ENCODE measurements around the gene DDX59.

DDX59 gene

DNA sequence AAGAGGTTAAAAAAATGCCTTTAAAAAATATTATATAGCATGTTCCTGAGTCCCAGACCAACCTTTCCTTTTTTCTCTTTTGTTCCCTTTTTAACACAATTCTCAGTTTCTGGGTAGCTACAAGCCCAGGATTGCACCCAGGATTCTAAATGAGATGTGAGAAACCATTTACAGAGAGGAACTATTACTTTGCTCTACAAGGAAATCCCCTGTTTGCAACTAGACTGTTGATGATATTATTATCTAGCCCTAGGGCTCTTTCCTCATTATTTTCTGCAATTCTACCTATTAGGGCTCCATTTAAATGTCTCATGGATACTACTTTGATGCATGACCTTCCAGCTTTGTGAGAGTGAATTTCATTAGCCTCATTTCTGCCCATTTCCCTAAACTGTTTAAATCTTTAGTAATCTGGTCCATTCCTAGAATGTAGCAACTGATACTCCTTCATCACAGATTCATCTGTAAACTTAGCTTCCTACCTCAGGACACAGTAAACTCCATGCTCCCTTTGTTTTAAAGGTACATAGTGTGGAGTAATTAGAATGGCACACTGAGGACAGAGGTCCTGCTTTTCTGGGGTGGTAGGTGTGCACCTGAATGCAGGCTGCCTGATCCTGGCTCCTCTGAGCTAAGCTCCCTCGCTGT, 42.0 kb downstream of the DDX59 start:
- TF ChIP-seq ZNF776 (tag by site-specific recombination; IDR thresholded peaks at IDR 0.05; ENCODE audit: borderline replicate concordance) = no peak
- TF ChIP-seq, protein P1, sequence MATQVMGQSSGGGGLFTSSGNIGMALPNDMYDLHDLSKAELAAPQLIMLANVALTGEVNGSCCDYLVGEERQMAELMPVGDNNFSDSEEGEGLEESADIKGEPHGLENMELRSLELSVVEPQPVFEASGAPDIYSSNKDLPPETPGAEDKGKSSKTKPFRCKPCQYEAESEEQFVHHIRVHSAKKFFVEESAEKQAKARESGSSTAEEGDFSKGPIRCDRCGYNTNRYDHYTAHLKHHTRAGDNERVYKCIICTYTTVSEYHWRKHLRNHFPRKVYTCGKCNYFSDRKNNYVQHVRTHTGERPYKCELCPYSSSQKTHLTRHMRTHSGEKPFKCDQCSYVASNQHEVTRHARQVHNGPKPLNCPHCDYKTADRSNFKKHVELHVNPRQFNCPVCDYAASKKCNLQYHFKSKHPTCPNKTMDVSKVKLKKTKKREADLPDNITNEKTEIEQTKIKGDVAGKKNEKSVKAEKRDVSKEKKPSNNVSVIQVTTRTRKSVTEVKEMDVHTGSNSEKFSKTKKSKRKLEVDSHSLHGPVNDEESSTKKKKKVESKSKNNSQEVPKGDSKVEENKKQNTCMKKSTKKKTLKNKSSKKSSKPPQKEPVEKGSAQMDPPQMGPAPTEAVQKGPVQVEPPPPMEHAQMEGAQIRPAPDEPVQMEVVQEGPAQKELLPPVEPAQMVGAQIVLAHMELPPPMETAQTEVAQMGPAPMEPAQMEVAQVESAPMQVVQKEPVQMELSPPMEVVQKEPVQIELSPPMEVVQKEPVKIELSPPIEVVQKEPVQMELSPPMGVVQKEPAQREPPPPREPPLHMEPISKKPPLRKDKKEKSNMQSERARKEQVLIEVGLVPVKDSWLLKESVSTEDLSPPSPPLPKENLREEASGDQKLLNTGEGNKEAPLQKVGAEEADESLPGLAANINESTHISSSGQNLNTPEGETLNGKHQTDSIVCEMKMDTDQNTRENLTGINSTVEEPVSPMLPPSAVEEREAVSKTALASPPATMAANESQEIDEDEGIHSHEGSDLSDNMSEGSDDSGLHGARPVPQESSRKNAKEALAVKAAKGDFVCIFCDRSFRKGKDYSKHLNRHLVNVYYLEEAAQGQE (tag by site-specific recombination; IDR thresholded peaks at IDR 0.05) = no peak
- TF ChIP-seq, protein P2, sequence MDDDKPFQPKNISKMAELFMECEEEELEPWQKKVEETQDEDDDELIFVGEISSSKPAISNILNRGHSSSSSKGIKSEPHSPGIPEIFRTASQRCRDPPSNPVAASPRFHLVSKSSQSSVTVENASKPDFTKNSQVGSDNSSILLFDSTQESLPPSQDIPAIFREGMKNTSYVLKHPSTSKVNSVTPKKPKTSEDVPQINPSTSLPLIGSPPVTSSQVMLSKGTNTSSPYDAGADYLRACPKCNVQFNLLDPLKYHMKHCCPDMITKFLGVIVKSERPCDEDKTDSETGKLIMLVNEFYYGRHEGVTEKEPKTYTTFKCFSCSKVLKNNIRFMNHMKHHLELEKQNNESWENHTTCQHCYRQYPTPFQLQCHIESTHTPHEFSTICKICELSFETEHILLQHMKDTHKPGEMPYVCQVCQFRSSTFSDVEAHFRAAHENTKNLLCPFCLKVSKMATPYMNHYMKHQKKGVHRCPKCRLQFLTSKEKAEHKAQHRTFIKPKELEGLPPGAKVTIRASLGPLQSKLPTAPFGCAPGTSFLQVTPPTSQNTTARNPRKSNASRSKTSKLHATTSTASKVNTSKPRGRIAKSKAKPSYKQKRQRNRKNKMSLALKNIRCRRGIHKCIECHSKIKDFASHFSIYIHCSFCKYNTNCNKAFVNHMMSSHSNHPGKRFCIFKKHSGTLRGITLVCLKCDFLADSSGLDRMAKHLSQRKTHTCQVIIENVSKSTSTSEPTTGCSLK (tag by site-specific recombination; IDR thresholded peaks at IDR 0.05) = no peak
- TF ChIP-seq ZNF777 (tag by site-specific recombination; IDR thresholded peaks at IDR 0.05; ENCODE audit: borderline replicate concordance) = no peak
- TF ChIP-seq ZNF449 (tag by site-specific recombination; IDR thresholded peaks at IDR 0.05) = no peak
- no peak for TF ChIP-seq HOXA7 (CRISPR knock-in tag; IDR thresholded peaks at IDR 0.05; ENCODE audit: borderline replicate concordance)
- no peaks in the 10 kb centered on the region for H3K36me3 ChIP-seq (ENCODE audit: control insufficient read depth in 2 of 2, insufficient read depth in 1 of 2, low read length in 2 of 2)
- POLR2A ChIA-PET = interaction anchor here (1.1 kb wide), 1 partner anchor 41 kb away, joined by 3 read pairs; no protein-coding TSS in a partner anchor
- no peak overlapping the region for H3K27ac ChIP-seq (ENCODE audit: extremely low read depth, low read depth, low read length)
- CTCF ChIA-PET = interaction anchor here (1.9 kb wide), 1 partner anchor 176 kb away, joined by 5 read pairs; no protein-coding TSS in a partner anchor
- no peaks in the 10 kb centered on the region for H3K9me3 ChIP-seq (ENCODE audit: control insufficient read depth, insufficient read depth, low read depth, low read length)
- H3K4me3 ChIP-seq (ENCODE audit: low read depth, low read length) = no peak overlapping the region
- H3K4me1 ChIP-seq (ENCODE audit: control insufficient read depth, insufficient read depth, low read length) = no peaks in the 10 kb centered on the region

- TF ChIP-seq ZNF837 (tag by site-specific recombination; IDR thresholded peaks at IDR 0.05) = no peak
- TF ChIP-seq ZNF140 (tag by site-specific recombination; IDR thresholded peaks at IDR 0.05) = no peak
- TF ChIP-seq RBAK (tag by site-specific recombination; IDR thresholded peaks at IDR 0.05) = no peak
- TF ChIP-seq ZNF157 (tag by site-specific recombination; IDR thresholded peaks at IDR 0.05) = no peak
- no peak for TF ChIP-seq ZNF560 (tag by site-specific recombination; IDR thresholded peaks at IDR 0.05; ENCODE audit: borderline replicate concordance)
- no peak for TF ChIP-seq ZNF16 (tag by site-specific recombination; IDR thresholded peaks at IDR 0.05; ENCODE audit: low read depth)
- no peak for TF ChIP-seq ZFP41 (tag by site-specific recombination; IDR thresholded peaks at IDR 0.05; ENCODE audit: borderline replicate concordance)
- TF ChIP-seq ZNF23 (tag by site-specific recombination; IDR thresholded peaks at IDR 0.05; ENCODE audit: borderline replicate concordance) = no peak
- no peak for TF ChIP-seq ZNF214 (tag by site-specific recombination; IDR thresholded peaks at IDR 0.05; ENCODE audit: borderline replicate concordance)
- no peak for TF ChIP-seq ZNF629 (tag by site-specific recombination; IDR thresholded peaks at IDR 0.05)
- no peak for TF ChIP-seq GFI1B (tag by site-specific recombination; IDR thresholded peaks at IDR 0.05)
- TF ChIP-seq PATZ1 (tag by site-specific recombination; IDR thresholded peaks at IDR 0.05) = no peak
- TF ChIP-seq, protein P3, sequence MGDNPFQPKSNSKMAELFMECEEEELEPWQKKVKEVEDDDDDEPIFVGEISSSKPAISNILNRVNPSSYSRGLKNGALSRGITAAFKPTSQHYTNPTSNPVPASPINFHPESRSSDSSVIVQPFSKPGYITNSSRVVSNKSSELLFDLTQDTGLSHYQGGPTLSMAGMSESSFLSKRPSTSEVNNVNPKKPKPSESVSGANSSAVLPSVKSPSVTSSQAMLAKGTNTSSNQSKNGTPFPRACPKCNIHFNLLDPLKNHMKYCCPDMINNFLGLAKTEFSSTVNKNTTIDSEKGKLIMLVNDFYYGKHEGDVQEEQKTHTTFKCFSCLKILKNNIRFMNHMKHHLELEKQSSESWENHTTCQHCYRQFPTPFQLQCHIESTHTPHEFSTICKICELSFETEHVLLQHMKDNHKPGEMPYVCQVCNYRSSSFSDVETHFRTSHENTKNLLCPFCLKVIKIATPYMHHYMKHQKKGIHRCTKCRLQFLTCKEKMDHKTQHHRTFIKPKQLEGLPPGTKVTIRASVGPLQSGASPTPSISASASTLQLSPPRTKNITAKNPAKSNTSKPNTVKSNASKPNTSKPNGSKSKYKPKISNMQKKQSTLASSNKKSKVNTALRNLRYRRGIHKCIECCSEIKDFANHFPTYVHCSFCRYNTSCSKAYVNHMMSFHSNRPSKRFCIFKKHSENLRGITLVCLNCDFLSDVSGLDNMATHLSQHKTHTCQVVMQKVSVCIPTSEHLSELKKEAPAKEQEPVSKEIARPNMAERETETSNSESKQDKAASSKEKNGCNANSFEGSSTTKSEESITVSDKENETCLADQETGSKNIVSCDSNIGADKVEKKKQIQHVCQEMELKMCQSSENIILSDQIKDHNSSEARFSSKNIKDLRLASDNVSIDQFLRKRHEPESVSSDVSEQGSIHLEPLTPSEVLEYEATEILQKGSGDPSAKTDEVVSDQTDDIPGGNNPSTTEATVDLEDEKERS (tag by site-specific recombination; IDR thresholded peaks at IDR 0.05) = no peak
- TF ChIP-seq ZNF623 (tag by site-specific recombination; IDR thresholded peaks at IDR 0.05) = no peak
- no peak for TF ChIP-seq ZNF670 (tag by site-specific recombination; IDR thresholded peaks at IDR 0.05; ENCODE audit: low read depth)
Measured at GRCh38 chr1:200626853-200627534, 42.7 kb downstream of the DDX59 start.

More at GRCh38 chr1:200626853-200627534, 42.7 kb downstream of the DDX59 start:
- H3K36me3 ChIP-seq (ENCODE audit: control insufficient read depth in 2 of 2, insufficient read depth in 1 of 2, low read length in 2 of 2) = no peaks in the 10 kb centered on the region
- H3K27ac ChIP-seq (ENCODE audit: extremely low read depth, low read depth, low read length) = no peak overlapping the region
- CTCF ChIA-PET = interaction anchor here (1.9 kb wide), 1 partner anchor 176 kb away, joined by 5 read pairs; no protein-coding TSS in a partner anchor
- no peaks in the 10 kb centered on the region for H3K9me3 ChIP-seq (ENCODE audit: control insufficient read depth, insufficient read depth, low read depth, low read length)
- POLR2A ChIA-PET = no interaction called here
- H3K4me3 ChIP-seq (ENCODE audit: low read depth, low read length) = no peak overlapping the region
- H3K4me1 ChIP-seq (ENCODE audit: control insufficient read depth, insufficient read depth, low read length) = no peaks in the 10 kb centered on the region
